GM23338 (cell line): ENCODE measurements around the gene FGF5. TPM values are rescaled to one million over a fixed set of nuclear protein-coding genes. Genes with fewer than 3 reads are reported as not detected.

Experiments used
- ATAC-seq: fragments of 200-7000 bp; cut with Tn5 transposase; 3 replicates; pipeline ENCODE4 v1.9.1; 2020
- DNase-seq: peaks from one replicate; pipeline ENCODE4 v3.0.0-alpha.2; 2015; ENCODE audit warnings: low spot score
- H2AFZ ChIP-seq: fragments of 200-600 bp; sonication (generic); 2 replicates; pipeline ENCODE4 v1.8.0; 2016; ENCODE audit warnings: antibody characterized with exemption, mild to moderate bottlenecking, moderate library complexity
- H3F3A ChIP-seq: fragments of 200-600 bp; sonication (generic); replicated peaks from 2 replicates; pipeline ENCODE4 v1.8.0; 2017; ENCODE audit warnings: antibody characterized with exemption, mixed run types, low read depth
- H3K27ac ChIP-seq: fragments of 200-600 bp; sonication (generic); 2 replicates; pipeline ENCODE4 v1.6.1; 2016; ENCODE audit warnings: low read depth
- H3K27me3 ChIP-seq: fragments of 200-600 bp; sonication (generic); 2 replicates; pipeline ENCODE4 v1.8.0; 2016; ENCODE audit warnings: mild to moderate bottlenecking, mixed run types, moderate library complexity; ENCODE audit not compliant: insufficient read depth
- H3K36me3 ChIP-seq: fragments of 200-600 bp; sonication (generic); 2 replicates; pipeline ENCODE4 v1.8.0; 2016; ENCODE audit warnings: mild to moderate bottlenecking; ENCODE audit not compliant: insufficient read depth
- H3K4me1 ChIP-seq: fragments of 200-600 bp; sonication (generic); 2 replicates; pipeline ENCODE4 v1.8.0; 2016; ENCODE audit warnings: mild to moderate bottlenecking, moderate library complexity; ENCODE audit not compliant: insufficient read depth
- H3K4me2 ChIP-seq: fragments of 200-600 bp; sonication (generic); 2 replicates; pipeline ENCODE4 v1.7.1; 2017; ENCODE audit warnings: mixed run types
- H3K4me3 ChIP-seq: fragments of 200-600 bp; sonication (generic); 2 replicates; pipeline ENCODE4 v1.6.1; 2016; ENCODE audit warnings: mixed run types
- H3K79me2 ChIP-seq: fragments of 200-600 bp; sonication (generic); replicated peaks from 2 replicates; pipeline ENCODE4 v1.8.0; 2017; ENCODE audit warnings: mild to moderate bottlenecking; ENCODE audit not compliant: insufficient read depth
- H3K9me2 ChIP-seq: fragments of 200-600 bp; sonication (generic); 2 replicates; pipeline ENCODE4 v1.8.0; 2017; ENCODE audit not compliant: insufficient read depth
- H4K20me1 ChIP-seq: fragments of 200-600 bp; sonication (generic); replicated peaks from 2 replicates; pipeline ENCODE4 v1.8.0; 2017; ENCODE audit warnings: mild to moderate bottlenecking; ENCODE audit not compliant: insufficient read depth
- H3K27ac Mint-ChIP-seq: 2 replicates; pipeline ENCODE4 v1.8.0; 2020; ENCODE audit warnings: inconsistent platforms, mild to moderate bottlenecking, moderate library complexity, mixed read lengths
- H3K27me3 Mint-ChIP-seq: 3 replicates; pipeline ENCODE4 v1.8.0; 2022; ENCODE audit warnings: low read depth, mild to moderate bottlenecking, moderate library complexity, mixed read lengths, inconsistent platforms; ENCODE audit not compliant: insufficient read depth, poor library complexity
- H3K36me3 Mint-ChIP-seq: 3 replicates; pipeline ENCODE4 v1.8.0; 2021; ENCODE audit warnings: low read depth, mild to moderate bottlenecking, inconsistent platforms, moderate library complexity, mixed read lengths
- H3K4me1 Mint-ChIP-seq: 3 replicates; pipeline ENCODE4 v1.8.0; 2020; ENCODE audit warnings: mild to moderate bottlenecking, inconsistent platforms, mixed read lengths
- H3K4me3 Mint-ChIP-seq: 3 replicates; pipeline ENCODE4 v1.8.0; 2021; ENCODE audit warnings: moderate library complexity, mild to moderate bottlenecking, inconsistent platforms, mixed read lengths
- H3K9me3 Mint-ChIP-seq: 3 replicates; pipeline ENCODE4 v1.8.0; 2020; ENCODE audit warnings: moderate library complexity, mild to moderate bottlenecking, inconsistent platforms, mixed read lengths
- CREB1 ChIP-seq: fragments of 250-450 bp; sonication (Bioruptor Pico); IDR thresholded peaks from 2 replicates; pipeline ENCODE4 v1.5.0; 2020; ENCODE audit warnings: low read depth, mild to moderate bottlenecking, moderate library complexity
- CTCF ChIP-seq, 2 experiments: fragments of 200-600 bp in 1 of 2; sonication (generic) in 1 of 2; conservative IDR thresholded peaks; 2 replicates each; pipeline versions ENCODE4 v1.5.1 to v1.6.1; 2016 to 2017; ENCODE audit warnings: antibody characterized with exemption in 2 of 2, low read depth in 2 of 2, mild to moderate bottlenecking in 2 of 2, moderate library complexity in 1 of 2
- ETS1 ChIP-seq: IDR thresholded peaks from 2 replicates; pipeline ENCODE4 v1.6.1; 2016; ENCODE audit warnings: antibody characterized with exemption
- EZH2 ChIP-seq: fragments of 200-600 bp; sonication (generic); IDR thresholded peaks from one replicate; pipeline ENCODE4 v1.8.0; 2017; ENCODE audit warnings: antibody characterized with exemption, mild to moderate bottlenecking, low read depth; ENCODE audit not compliant: unreplicated experiment
- EZH2phosphoT487 ChIP-seq: fragments of 200-600 bp; sonication (generic); IDR thresholded peaks from one replicate; pipeline ENCODE4 v1.8.1; 2018; ENCODE audit warnings: antibody characterized with exemption; ENCODE audit not compliant: unreplicated experiment
- JUNB ChIP-seq: IDR thresholded peaks from one replicate; pipeline ENCODE4 v1.6.1; 2016; ENCODE audit warnings: antibody characterized with exemption; ENCODE audit not compliant: unreplicated experiment
- NANOG ChIP-seq: IDR thresholded peaks from 2 replicates; pipeline ENCODE4 v1.6.1; 2016; ENCODE audit warnings: antibody characterized with exemption, borderline replicate concordance
- POLR2AphosphoS5 ChIP-seq: IDR thresholded peaks from 2 replicates; pipeline ENCODE4 v1.6.1; 2016; ENCODE audit warnings: antibody characterized with exemption, low read depth
- REST ChIP-seq: IDR thresholded peaks from one replicate; pipeline ENCODE4 v1.6.1; 2018; ENCODE audit warnings: antibody characterized with exemption; ENCODE audit not compliant: unreplicated experiment
- STAT1 ChIP-seq: IDR thresholded peaks from one replicate; pipeline ENCODE4 v1.6.1; 2016; ENCODE audit warnings: antibody characterized with exemption; ENCODE audit not compliant: unreplicated experiment
- ZNF114 ChIP-seq: fragments of 250-450 bp; sonication (Bioruptor Pico); IDR thresholded peaks from 2 replicates; pipeline ENCODE4 v1.5.0; 2020; ENCODE audit warnings: mild to moderate bottlenecking, moderate library complexity
- ZNF331 ChIP-seq: fragments of 250-450 bp; sonication (Bioruptor Pico); IDR thresholded peaks from 2 replicates; pipeline ENCODE4 v1.5.0; 2020; ENCODE audit warnings: low read depth, mild to moderate bottlenecking, moderate library complexity
- polyA plus RNA-seq: library from polyadenylated mRNA; unstranded; fragments of >200 nt; fragmentation: Nextera tagmentation; extraction: Ambion mirVana; gene quantifications from 2 replicates; pipeline ENCODE4 v1.2.1, GENCODE V29; 2016
- total RNA-seq: library from RNA; depleted of rRNA; stranded (reverse); fragments of >200 nt; shearing (Covaris generic); gene quantifications from 2 replicates; pipeline ENCODE4 v1.2.3, GENCODE V29; 2014
- TF ChIP-seq, protein P1 (sequence below): fragments of 250-450 bp; sonication (Bioruptor Pico); IDR thresholded peaks from 2 replicates; pipeline ENCODE4 v1.5.0; 2020; ENCODE audit warnings: mild to moderate bottlenecking, moderate library complexity

FGF5 gene
- total and polyA plus RNA-seq, 2 experiments from 2014 or later = not detected

GRCh38 chr4:80340036-80340435 lies 73.6 kb downstream of the FGF5 start:
- Mint-ChIP-seq H3K9me3 (no peaks in the 10 kb centered on the region; the same call in 1 of the 3 replicates), H3K4me3 (no peak overlapping the region), H3K27me3 (peaks cover 14% of the 10 kb centered on the region), H3K27ac (no peak overlapping the region), H3K4me1 (peaks cover 2% of the 10 kb centered on the region; the same call in 1 of the 3 replicates), H3K36me3 (no peaks in the 10 kb centered on the region)
- Histone ChIP-seq H2AFZ (no peak overlapping the region), H3K36me3 (no peaks in the 10 kb centered on the region), H4K20me1 (0 out of 2 replicates have a peak, but pooled peaks cover 2% of the 10 kb centered on the region), H3K27me3 (peaks cover 15% of the 10 kb centered on the region), H3K4me3 (no peak overlapping the region), H3F3A (no peaks in the 10 kb centered on the region), H3K9me2 (no peaks in the 10 kb centered on the region), H3K79me2 (no peaks in the 10 kb centered on the region), H3K27ac (no peak overlapping the region), H3K4me2 (no peak overlapping the region), H3K4me1 (peaks cover 5% of the 10 kb centered on the region)
- no peak for ATAC-seq
- no peak for TF ChIP-seq EZH2
- TF ChIP-seq REST = no peak
- TF ChIP-seq ZNF114 (CRISPR knock-in tag) = no peak
- no peak for TF ChIP-seq NANOG
- TF ChIP-seq JUNB = no peak
- TF ChIP-seq STAT1 = no peak
- TF ChIP-seq ETS1 = no peak
- TF ChIP-seq POLR2AphosphoS5 = no peak
- TF ChIP-seq EZH2phosphoT487 = no peak
- TF ChIP-seq, protein P1, sequence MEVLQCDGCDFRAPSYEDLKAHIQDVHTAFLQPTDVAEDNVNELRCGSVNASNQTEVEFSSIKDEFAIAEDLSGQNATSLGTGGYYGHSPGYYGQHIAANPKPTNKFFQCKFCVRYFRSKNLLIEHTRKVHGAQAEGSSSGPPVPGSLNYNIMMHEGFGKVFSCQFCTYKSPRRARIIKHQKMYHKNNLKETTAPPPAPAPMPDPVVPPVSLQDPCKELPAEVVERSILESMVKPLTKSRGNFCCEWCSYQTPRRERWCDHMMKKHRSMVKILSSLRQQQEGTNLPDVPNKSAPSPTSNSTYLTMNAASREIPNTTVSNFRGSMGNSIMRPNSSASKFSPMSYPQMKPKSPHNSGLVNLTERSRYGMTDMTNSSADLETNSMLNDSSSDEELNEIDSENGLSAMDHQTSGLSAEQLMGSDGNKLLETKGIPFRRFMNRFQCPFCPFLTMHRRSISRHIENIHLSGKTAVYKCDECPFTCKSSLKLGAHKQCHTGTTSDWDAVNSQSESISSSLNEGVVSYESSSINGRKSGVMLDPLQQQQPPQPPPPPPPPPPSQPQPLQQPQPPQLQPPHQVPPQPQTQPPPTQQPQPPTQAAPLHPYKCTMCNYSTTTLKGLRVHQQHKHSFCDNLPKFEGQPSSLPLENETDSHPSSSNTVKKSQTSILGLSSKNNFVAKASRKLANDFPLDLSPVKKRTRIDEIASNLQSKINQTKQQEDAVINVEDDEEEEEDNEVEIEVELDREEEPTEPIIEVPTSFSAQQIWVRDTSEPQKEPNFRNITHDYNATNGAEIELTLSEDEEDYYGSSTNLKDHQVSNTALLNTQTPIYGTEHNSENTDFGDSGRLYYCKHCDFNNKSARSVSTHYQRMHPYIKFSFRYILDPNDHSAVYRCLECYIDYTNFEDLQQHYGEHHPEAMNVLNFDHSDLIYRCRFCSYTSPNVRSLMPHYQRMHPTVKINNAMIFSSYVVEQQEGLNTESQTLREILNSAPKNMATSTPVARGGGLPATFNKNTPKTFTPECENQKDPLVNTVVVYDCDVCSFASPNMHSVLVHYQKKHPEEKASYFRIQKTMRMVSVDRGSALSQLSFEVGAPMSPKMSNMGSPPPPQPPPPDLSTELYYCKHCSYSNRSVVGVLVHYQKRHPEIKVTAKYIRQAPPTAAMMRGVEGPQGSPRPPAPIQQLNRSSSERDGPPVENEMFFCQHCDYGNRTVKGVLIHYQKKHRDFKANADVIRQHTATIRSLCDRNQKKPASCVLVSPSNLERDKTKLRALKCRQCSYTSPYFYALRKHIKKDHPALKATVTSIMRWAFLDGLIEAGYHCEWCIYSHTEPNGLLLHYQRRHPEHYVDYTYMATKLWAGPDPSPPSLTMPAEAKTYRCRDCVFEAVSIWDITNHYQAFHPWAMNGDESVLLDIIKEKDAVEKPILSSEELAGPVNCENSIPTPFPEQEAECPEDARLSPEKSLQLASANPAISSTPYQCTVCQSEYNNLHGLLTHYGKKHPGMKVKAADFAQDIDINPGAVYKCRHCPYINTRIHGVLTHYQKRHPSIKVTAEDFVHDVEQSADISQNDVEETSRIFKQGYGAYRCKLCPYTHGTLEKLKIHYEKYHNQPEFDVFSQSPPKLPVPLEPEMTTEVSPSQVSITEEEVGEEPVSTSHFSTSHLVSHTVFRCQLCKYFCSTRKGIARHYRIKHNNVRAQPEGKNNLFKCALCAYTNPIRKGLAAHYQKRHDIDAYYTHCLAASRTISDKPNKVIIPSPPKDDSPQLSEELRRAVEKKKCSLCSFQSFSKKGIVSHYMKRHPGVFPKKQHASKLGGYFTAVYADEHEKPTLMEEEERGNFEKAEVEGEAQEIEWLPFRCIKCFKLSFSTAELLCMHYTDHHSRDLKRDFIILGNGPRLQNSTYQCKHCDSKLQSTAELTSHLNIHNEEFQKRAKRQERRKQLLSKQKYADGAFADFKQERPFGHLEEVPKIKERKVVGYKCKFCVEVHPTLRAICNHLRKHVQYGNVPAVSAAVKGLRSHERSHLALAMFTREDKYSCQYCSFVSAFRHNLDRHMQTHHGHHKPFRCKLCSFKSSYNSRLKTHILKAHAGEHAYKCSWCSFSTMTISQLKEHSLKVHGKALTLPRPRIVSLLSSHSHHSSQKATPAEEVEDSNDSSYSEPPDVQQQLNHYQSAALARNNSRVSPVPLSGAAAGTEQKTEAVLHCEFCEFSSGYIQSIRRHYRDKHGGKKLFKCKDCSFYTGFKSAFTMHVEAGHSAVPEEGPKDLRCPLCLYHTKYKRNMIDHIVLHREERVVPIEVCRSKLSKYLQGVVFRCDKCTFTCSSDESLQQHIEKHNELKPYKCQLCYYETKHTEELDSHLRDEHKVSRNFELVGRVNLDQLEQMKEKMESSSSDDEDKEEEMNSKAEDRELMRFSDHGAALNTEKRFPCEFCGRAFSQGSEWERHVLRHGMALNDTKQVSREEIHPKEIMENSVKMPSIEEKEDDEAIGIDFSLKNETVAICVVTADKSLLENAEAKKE (CRISPR knock-in tag) = no peak
- no peak for TF ChIP-seq CTCF (conservative IDR thresholded peaks at IDR 0.05; ENCODE audit: low read depth in 2 of 2)
- no peak for TF ChIP-seq CREB1
- no peak for TF ChIP-seq ZNF331 (CRISPR knock-in tag)
- DNase-seq = no peak
